HEK293 (cell line): Measurements from ENCODE around the gene HSPB6.

Experiments
- AEBP2 ChIP-seq: fragments of 450-650 bp; formaldehyde crosslinking; IDR thresholded peaks from 2 replicates; pipeline ENCODE4 v1.5.1; 2016; ENCODE audit warnings: missing biosample characterization, missing genetic modification characterization, borderline replicate concordance
- ELK4 ChIP-seq: IDR thresholded peaks from 2 replicates; pipeline ENCODE4 v1.6.1; 2011; ENCODE audit warnings: mild to moderate bottlenecking, low read depth, low read length, borderline replicate concordance
- KLF9 ChIP-seq: fragments of 450-650 bp; formaldehyde crosslinking; IDR thresholded peaks from 2 replicates; pipeline ENCODE4 v1.5.1; 2016; ENCODE audit warnings: missing biosample characterization, missing genetic modification characterization, low read depth
- MZF1 ChIP-seq: fragments of 450-650 bp; formaldehyde crosslinking; IDR thresholded peaks from 2 replicates; pipeline ENCODE4 v1.5.1; 2017; ENCODE audit warnings: missing biosample characterization, missing genetic modification characterization, borderline replicate concordance
- SP2 ChIP-seq: fragments of 450-650 bp; formaldehyde crosslinking; IDR thresholded peaks from 2 replicates; pipeline ENCODE4 v1.5.1; 2016; ENCODE audit warnings: missing biosample characterization, missing genetic modification characterization
- ZBTB10 ChIP-seq: fragments of 450-650 bp; formaldehyde crosslinking; IDR thresholded peaks from 2 replicates; pipeline ENCODE4 v1.5.1; 2016; ENCODE audit warnings: missing biosample characterization, missing genetic modification characterization
- ZBTB11 ChIP-seq: fragments of 450-650 bp; formaldehyde crosslinking; conservative IDR thresholded peaks from 2 replicates; pipeline ENCODE4 v1.5.1; 2016; ENCODE audit warnings: low read depth, missing biosample characterization, missing genetic modification characterization
- ZBTB26 ChIP-seq: fragments of 450-650 bp; formaldehyde crosslinking; optimal IDR thresholded peaks from 2 replicates; pipeline ENCODE3; 2016; ENCODE audit warnings: missing biosample characterization, mild to moderate bottlenecking, missing genetic modification characterization
- ZBTB7A ChIP-seq: fragments of 450-650 bp; formaldehyde crosslinking; IDR thresholded peaks from 2 replicates; pipeline ENCODE4 v1.5.1; 2016; ENCODE audit warnings: low read depth, missing biosample characterization, missing genetic modification characterization
- ZEB2 ChIP-seq: fragments of 450-650 bp; formaldehyde crosslinking; IDR thresholded peaks from 2 replicates; pipeline ENCODE4 v1.5.1; 2016; ENCODE audit warnings: missing biosample characterization, missing genetic modification characterization
- ZFP37 ChIP-seq: fragments of 450-650 bp; formaldehyde crosslinking; IDR thresholded peaks from 2 replicates; pipeline ENCODE4 v1.5.1; 2016; ENCODE audit warnings: missing biosample characterization, missing genetic modification characterization
- ZIC2 ChIP-seq: fragments of 450-650 bp; formaldehyde crosslinking; IDR thresholded peaks from 2 replicates; pipeline ENCODE4 v1.5.1; 2016; ENCODE audit warnings: missing biosample characterization, missing genetic modification characterization
- ZNF121 ChIP-seq: fragments of 450-650 bp; formaldehyde crosslinking; IDR thresholded peaks from 2 replicates; pipeline ENCODE4 v1.5.1; 2016; ENCODE audit warnings: missing biosample characterization, missing genetic modification characterization
- ZNF133 ChIP-seq: fragments of 450-650 bp; formaldehyde crosslinking; IDR thresholded peaks from 2 replicates; pipeline ENCODE4 v1.5.1; 2016; ENCODE audit warnings: missing biosample characterization, missing genetic modification characterization
- ZNF157 ChIP-seq: fragments of 450-650 bp; formaldehyde crosslinking; IDR thresholded peaks from 2 replicates; pipeline ENCODE4 v1.5.1; 2016; ENCODE audit warnings: missing biosample characterization, missing genetic modification characterization
- ZNF174 ChIP-seq: fragments of 450-650 bp; formaldehyde crosslinking; IDR thresholded peaks from 2 replicates; pipeline ENCODE4 v1.5.0; 2017; ENCODE audit warnings: missing biosample characterization, mild to moderate bottlenecking, missing genetic modification characterization
- ZNF211 ChIP-seq: fragments of 450-650 bp; formaldehyde crosslinking; IDR thresholded peaks from 2 replicates; pipeline ENCODE4 v1.5.1; 2016; ENCODE audit warnings: low read depth, missing biosample characterization, missing genetic modification characterization
- ZNF341 ChIP-seq: fragments of 450-650 bp; formaldehyde crosslinking; IDR thresholded peaks from 2 replicates; pipeline ENCODE4; 2016; ENCODE audit warnings: low read depth, missing biosample characterization, missing genetic modification characterization
- ZNF394 ChIP-seq: fragments of 450-650 bp; formaldehyde crosslinking; IDR thresholded peaks from 2 replicates; pipeline ENCODE4 v1.5.1; 2016; ENCODE audit warnings: missing biosample characterization, missing genetic modification characterization, mild to moderate bottlenecking, moderate library complexity, borderline replicate concordance
- ZNF449 ChIP-seq: fragments of 450-650 bp; formaldehyde crosslinking; IDR thresholded peaks from 2 replicates; pipeline ENCODE4 v1.5.1; 2017; ENCODE audit warnings: missing biosample characterization, mild to moderate bottlenecking, missing genetic modification characterization, moderate library complexity
- ZNF785 ChIP-seq: fragments of 450-650 bp; formaldehyde crosslinking; IDR thresholded peaks from 2 replicates; pipeline ENCODE4 v1.5.1; 2016; ENCODE audit warnings: missing biosample characterization, missing genetic modification characterization
- ZNF791 ChIP-seq: fragments of 450-650 bp; formaldehyde crosslinking; IDR thresholded peaks from 2 replicates; pipeline ENCODE4 v1.5.1; 2016; ENCODE audit warnings: missing biosample characterization, missing genetic modification characterization
- ZNF843 ChIP-seq: fragments of 450-650 bp; formaldehyde crosslinking; IDR thresholded peaks from 2 replicates; pipeline ENCODE4 v1.5.1; 2016; ENCODE audit warnings: missing biosample characterization, missing genetic modification characterization
- ZSCAN30 ChIP-seq: fragments of 450-650 bp; IDR thresholded peaks from 2 replicates; pipeline ENCODE4 v1.5.1; 2018; ENCODE audit warnings: missing biosample characterization, mild to moderate bottlenecking, missing genetic modification characterization, moderate library complexity

Gene HSPB6

GRCh38 chr19:35740423-35741202, 16.2 kb downstream of the HSPB6 start (continued):
- TF ChIP-seq ZNF157 (no peak), SP2 (tag by site-specific recombination) (peak; percentile 100), ZNF133 (tag by site-specific recombination) (no peak), ZBTB10 (tag by site-specific recombination) (peak; percentile 86), KLF9 (peak; percentile 95), ZNF843 (tag by site-specific recombination) (peak; percentile 85), AEBP2 (tag by site-specific recombination) (no peak), ZFP37 (peak; percentile 89), ZNF394 (tag by site-specific recombination) (peak; percentile 84), ZNF174 (tag by site-specific recombination) (no peak), ZEB2 (peak; percentile 97), ZNF341 (tag by site-specific recombination) (peak; percentile 95), ZNF211 (tag by site-specific recombination) (no peak), ZBTB7A (tag by site-specific recombination) (peak; percentile 93), MZF1 (tag by site-specific recombination) (no peak), ZNF121 (tag by site-specific recombination) (no peak), ZSCAN30 (tag by site-specific recombination) (peak; percentile 98), ZIC2 (tag by site-specific recombination) (peak; percentile 5; the same call in 1 of the 2 replicates), ZNF785 (tag by site-specific recombination) (peak; percentile 6; the same call in 1 of the 2 replicates), ELK4 (no peak), ZNF791 (no peak), ZBTB11 (peak; percentile 92), ZBTB26 (tag by site-specific recombination) (peak; percentile 66), ZNF449 (tag by site-specific recombination) (peak; percentile 57; the same call in 1 of the 2 replicates)
